OCI-LY1 (cell line): ENCODE measurements around the gene SSBP3.

Experiments used
- CTCF ChIP-seq: fragments of 200-600 bp; sonication (generic), shearing (Covaris generic); IDR thresholded peaks from 2 replicates; pipeline ENCODE4 v1.5.1; 2017; ENCODE audit warnings: mild to moderate bottlenecking, antibody characterized with exemption, low read length, moderate library complexity, mixed read lengths
- EZH2 ChIP-seq: fragments of 200-600 bp; sonication (generic), shearing (Covaris generic); IDR thresholded peaks from 2 replicates; pipeline ENCODE4 v1.8.0; 2017; ENCODE audit warnings: borderline replicate concordance, mixed run types, mild to moderate bottlenecking, antibody characterized with exemption, low read length, moderate library complexity, mixed read lengths

- no peak for TF ChIP-seq CTCF
- TF ChIP-seq EZH2: no peak
Observed at GRCh38 chr1:54239631-54240031, 166.6 kb downstream of the SSBP3 start.
